K562 (cell line): ENCODE data around the gene NBEA. TPM values are rescaled to one million over a fixed set of nuclear protein-coding genes. Genes with fewer than 3 reads are reported as not detected.

Source experiments
- ATAC-seq: fragments of 200-7000 bp; cut with Tn5 transposase; 3 replicates; pipeline ENCODE4 v1.9.1; 2020; ENCODE audit warnings: moderate library complexity
- BruUV-seq: library from RNA; stranded (reverse); fragments of 400-500 nt; replicated peaks from 2 replicates; lab custom pipeline; 2021; lab: Mats Ljungman, UMichigan
- CTCF ChIA-PET: fragments of 300-600 bp; formaldehyde crosslinking; extraction: SDS; loops from one replicate; lab custom pipeline; 2021; ENCODE audit warnings: low intra/inter-chr PET ratio; lab: Yijun Ruan, JAX
- POLR2A ChIA-PET: fragments of 300-600, 350-650 bp; sonication (Branson Sonifier 250); formaldehyde crosslinking; extraction: SDS; loops from one replicate; lab custom pipeline; 2021; ENCODE audit warnings: antibody characterized with exemption, inconsistent platforms; lab: Yijun Ruan, JAX
- DNase-seq, 4 experiments: peaks; one replicate each; pipeline versions ENCODE4 v3.0.0 to v3.0.0-alpha.2; 2011 to 2018; ENCODE audit warnings: low spot score in 3 of 4, mixed read lengths in 3 of 4; ENCODE audit errors: extremely low read depth in 1 of 4
- FAIRE-seq: peaks from 2 replicates; lab custom pipeline; 2011; peaks lifted over from hg19 to GRCh38; lab: Jason Lieb, UNC
- H2AFZ ChIP-seq: 2 replicates; pipeline ENCODE4 v1.6.0; 2011; ENCODE audit warnings: low read depth, low read length, control low read depth, inconsistent platforms
- H3K27ac ChIP-seq: fragments of 200-600 bp; 3 replicates; pipeline ENCODE4 v1.8.0; 2011; ENCODE audit warnings: low read depth, mild to moderate bottlenecking, control low read depth, inconsistent platforms, low read length, moderate library complexity, mixed read lengths; ENCODE audit errors: extremely low read depth
- H3K27me3 ChIP-seq, 2 experiments: fragments of 300-600 bp in 1 of 2; 2 replicates in 1 of 2; 3 replicates in 1 of 2; pipeline versions ENCODE4 v1.6.0 to v1.8.0; 2011; ENCODE audit warnings: inconsistent platforms in 2 of 2, low read length in 2 of 2, mild to moderate bottlenecking in 1 of 2, mixed read lengths in 1 of 2, moderate library complexity in 1 of 2; ENCODE audit not compliant: control insufficient read depth in 2 of 2, insufficient read depth in 2 of 2
- H3K36me3 ChIP-seq: fragments of 300-600 bp; 3 replicates; pipeline ENCODE4 v1.8.0; 2011; ENCODE audit warnings: mild to moderate bottlenecking, low read length, inconsistent platforms; ENCODE audit not compliant: control insufficient read depth, insufficient read depth
- H3K4me1 ChIP-seq, 2 experiments: fragments of 200-600 bp in 1 of 2; replicated peaks in 1 of 2; 2 replicates in 1 of 2; 3 replicates in 1 of 2; pipeline versions ENCODE4 v1.5.1 to v1.8.0; 2011; ENCODE audit warnings: inconsistent platforms in 2 of 2, low read length in 2 of 2, mild to moderate bottlenecking in 1 of 2, mixed read lengths in 1 of 2, moderate library complexity in 1 of 2; ENCODE audit not compliant: control insufficient read depth in 2 of 2, insufficient read depth in 2 of 2
- H3K4me2 ChIP-seq: 2 replicates; pipeline ENCODE4 v1.6.1; 2011; ENCODE audit warnings: low read length, control low read depth, inconsistent platforms, mixed read lengths; ENCODE audit not compliant: insufficient read depth
- H3K4me3 ChIP-seq: fragments of 200-600 bp; sonication (generic), shearing (Covaris generic); 2 replicates; pipeline ENCODE4 v1.5.1; 2016; ENCODE audit warnings: control low read depth, inconsistent platforms
- H3K79me2 ChIP-seq: fragments of 200-600 bp; 3 replicates; pipeline ENCODE4 v1.8.0; 2011; ENCODE audit warnings: low read length, inconsistent platforms; ENCODE audit not compliant: control insufficient read depth, insufficient read depth
- H3K9ac ChIP-seq, 2 experiments: 2 replicates each; pipeline versions ENCODE4 v1.6.0 to v1.6.1; 2011; ENCODE audit warnings: low read depth in 2 of 2, low read length in 2 of 2, control low read depth in 1 of 2, inconsistent platforms in 1 of 2, mild to moderate bottlenecking in 1 of 2, mixed read lengths in 1 of 2; ENCODE audit not compliant: insufficient read depth in 1 of 2
- H3K9me1 ChIP-seq: one replicate; pipeline ENCODE4 v1.6.0; 2011; ENCODE audit warnings: inconsistent platforms, mild to moderate bottlenecking, low read length, moderate library complexity; ENCODE audit not compliant: control insufficient read depth, insufficient read depth
- H3K9me3 ChIP-seq: replicated peaks from 2 replicates; pipeline ENCODE4 v1.5.1; 2011; ENCODE audit warnings: low read depth, low read length, inconsistent platforms; ENCODE audit not compliant: control insufficient read depth, insufficient read depth
- H4K20me1 ChIP-seq: replicated peaks from 2 replicates; pipeline ENCODE4 v1.6.1; 2011; ENCODE audit warnings: low read length, inconsistent platforms, mixed read lengths; ENCODE audit not compliant: control insufficient read depth, insufficient read depth
- ARID2 ChIP-seq: fragments of 450-650 bp; IDR thresholded peaks from 2 replicates; pipeline ENCODE4 v1.6.1; 2017; ENCODE audit warnings: antibody characterized with exemption, mild to moderate bottlenecking
- CHD1 ChIP-seq: fragments of 200-600 bp; sonication (generic); IDR thresholded peaks from one replicate; pipeline ENCODE4 v1.6.1; 2012; ENCODE audit warnings: mild to moderate bottlenecking, moderate library complexity, low read length, inconsistent platforms
- CHD2 ChIP-seq: IDR thresholded peaks from 2 replicates; pipeline ENCODE4 v1.6.1; 2011; ENCODE audit warnings: low read depth, low read length
- FOS ChIP-seq: IDR thresholded peaks from 3 replicates; pipeline ENCODE4 v1.6.1; 2011; ENCODE audit not compliant: insufficient read length; ENCODE audit errors: extremely low read depth
- GATAD2B ChIP-seq: fragments of 450-650 bp; IDR thresholded peaks from 2 replicates; pipeline ENCODE4 v1.6.1; 2017; ENCODE audit warnings: mild to moderate bottlenecking, borderline replicate concordance
- HNRNPUL1 ChIP-seq: fragments of 200-400 bp; formaldehyde crosslinking; IDR thresholded peaks from 2 replicates; pipeline ENCODE4 v1.6.1; 2017; ENCODE audit warnings: low read length
- KAT7 ChIP-seq: sonication (generic); formaldehyde crosslinking; IDR thresholded peaks from 2 replicates; pipeline ENCODE4 v1.8.0; 2022; ENCODE audit warnings: missing genetic modification reagents, mild to moderate bottlenecking, borderline replicate concordance
- KDM1A ChIP-seq, 2 experiments: fragments of 450-650 bp; IDR thresholded peaks; 2 replicates each; pipeline ENCODE4 v1.6.1; 2016; ENCODE audit warnings: mild to moderate bottlenecking in 2 of 2
- KLF1 ChIP-seq: fragments of 450-650 bp; IDR thresholded peaks from 2 replicates; pipeline ENCODE4 v1.6.1; 2016; ENCODE audit warnings: missing genetic modification characterization, missing compliant biosample characterization
- RBM14 ChIP-seq: fragments of 200-400 bp; formaldehyde crosslinking; IDR thresholded peaks from 2 replicates; pipeline ENCODE4 v1.6.1; 2018; ENCODE audit warnings: low read depth, mild to moderate bottlenecking, low read length, moderate library complexity, borderline replicate concordance; ENCODE audit not compliant: insufficient read depth
- SMARCB1 ChIP-seq: IDR thresholded peaks from 2 replicates; pipeline ENCODE4 v1.6.1; 2011; ENCODE audit warnings: improper control_type of control experiment, low read depth; ENCODE audit not compliant: insufficient read length
- ZNF143 ChIP-seq: sonication (generic); formaldehyde crosslinking; IDR thresholded peaks from 2 replicates; pipeline ENCODE4 v1.9.0; 2022; ENCODE audit warnings: mild to moderate bottlenecking, missing genetic modification reagents
- ZNF175 ChIP-seq: fragments of 200-800 bp; sonication (Bioruptor generic); IDR thresholded peaks from 2 replicates; pipeline ENCODE4 v1.6.1; 2016; ENCODE audit warnings: low read depth, mild to moderate bottlenecking, missing genetic modification characterization, missing compliant biosample characterization
- ZNF57 ChIP-seq: fragments of 450-650 bp; formaldehyde crosslinking; IDR thresholded peaks from 2 replicates; pipeline ENCODE4 v1.4.0; 2020; ENCODE audit warnings: mild to moderate bottlenecking, moderate library complexity
- ZNF583 ChIP-seq: fragments of 250-450 bp; sonication (Bioruptor Pico); IDR thresholded peaks from 2 replicates; pipeline ENCODE4 v1.4.0; 2020
- ZNF75A ChIP-seq: fragments of 450-650 bp; formaldehyde crosslinking; IDR thresholded peaks from 2 replicates; pipeline ENCODE4 v1.4.0; 2020; ENCODE audit warnings: mild to moderate bottlenecking
- WGBS: fragments of 100-300 bp; shearing (Covaris generic); methylation state at CpG from one replicate; pipeline ENCODE4 v1.1.6; 2016; ENCODE audit warnings: low coverage, mixed read lengths; ENCODE audit not compliant: insufficient coverage; ENCODE audit errors: missing lambda C conversion rate; 5-methylcytosine and 5-hydroxymethylcytosine counted together
- in situ Hi-C: fragments of 300-500 bp; cut with MboI; formaldehyde crosslinking; loops from 4 replicates; pipeline ENCODE4 v1.15.0; 2018; ENCODE audit warnings: inconsistent platforms, mixed read lengths
- intact Hi-C: fragments of 100-400 bp; cut with micrococcal nuclease; formaldehyde crosslinking; loops from 2 replicates; pipeline ENCODE4 v1.14.2; 2022
- polyA plus RNA-seq, 8 experiments: library from polyadenylated mRNA; depleted of rRNA in 4 of 8; stranded (reverse) in 5 of 8; unstranded in 3 of 8; fragments of >200 nt; fragmentation: Nextera tagmentation in 2 of 8; fragmentation: Illumina TruSeq in 1 of 8; extraction: Ambion mirVana in 2 of 8; extraction: Trizol in 1 of 8; gene quantifications; 2 replicates each; pipeline versions ENCODE4 v1.2.1 to v1.2.3, GENCODE V29; 2011 to 2014; ENCODE audit warnings: inconsistent platforms in 1 of 8, missing spikeins in 1 of 8
- total RNA-seq, 7 experiments: library from RNA; depleted of rRNA in 6 of 7; stranded (reverse); fragments of >200 nt in 6 of 7; fragmentation: Illumina TruSeq in 2 of 7; extraction: Trizol in 2 of 7; gene quantifications; 2 replicates each; pipeline versions ENCODE4 v1.2.1 to v1.2.3, GENCODE V29; 2011 to 2021; ENCODE audit warnings: low replicate concordance in 1 of 7
- TF ChIP-seq, protein P1 (sequence below): fragments of 250-450 bp; sonication (Bioruptor Pico); IDR thresholded peaks from 2 replicates; pipeline ENCODE4 v1.4.0; 2020; ENCODE audit warnings: mild to moderate bottlenecking
- TF ChIP-seq, protein P2 (sequence below): fragments of 450-650 bp; formaldehyde crosslinking; conservative IDR thresholded peaks from 2 replicates; pipeline ENCODE4 v1.4.0; 2022; ENCODE audit warnings: mild to moderate bottlenecking, missing genetic modification characterization
- TF ChIP-seq, protein P3 (sequence below), 2 experiments: fragments of 450-650 bp in 1 of 2; sonication (generic) in 1 of 2; formaldehyde crosslinking in 1 of 2; IDR thresholded peaks in 1 of 2; conservative IDR thresholded peaks in 1 of 2; 2 replicates each; pipeline versions ENCODE4 v1.6.1 to v1.8.1; 2016 to 2023; ENCODE audit warnings: mild to moderate bottlenecking in 2 of 2, moderate library complexity in 2 of 2, inconsistent platforms in 1 of 2, missing genetic modification reagents in 1 of 2

Gene NBEA
- total and polyA plus RNA-seq, 9 of the 15 experiments (the other 6 are each of a cell fraction or from before 2014, with no cell fraction given), result 0.03 to 0.94 (median 0.05) TPM; not detected in 2

DNA sequence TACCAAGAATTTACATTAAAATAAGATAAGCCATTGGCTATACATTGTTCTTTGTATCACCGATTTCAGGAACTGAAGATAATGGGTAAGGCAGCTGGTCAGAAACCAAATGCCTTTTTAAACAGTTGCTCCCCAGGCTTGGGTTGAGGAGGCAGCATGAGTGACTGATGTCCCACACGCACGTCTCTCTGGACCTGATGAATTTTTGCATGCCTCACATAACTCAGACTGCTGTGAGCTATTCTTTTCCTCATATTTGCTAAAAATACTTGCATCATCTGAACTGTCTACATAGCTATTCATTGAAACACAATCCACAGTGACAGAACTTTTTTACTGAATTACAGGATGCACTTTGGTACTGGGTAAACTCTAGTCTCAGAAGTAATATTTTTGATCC lies 658.1 kb downstream of the NBEA start (continued):
- TF ChIP-seq CHD1 (no peak), GATAD2B (no peak), HNRNPUL1 (no peak)
- TF ChIP-seq, protein P1, sequence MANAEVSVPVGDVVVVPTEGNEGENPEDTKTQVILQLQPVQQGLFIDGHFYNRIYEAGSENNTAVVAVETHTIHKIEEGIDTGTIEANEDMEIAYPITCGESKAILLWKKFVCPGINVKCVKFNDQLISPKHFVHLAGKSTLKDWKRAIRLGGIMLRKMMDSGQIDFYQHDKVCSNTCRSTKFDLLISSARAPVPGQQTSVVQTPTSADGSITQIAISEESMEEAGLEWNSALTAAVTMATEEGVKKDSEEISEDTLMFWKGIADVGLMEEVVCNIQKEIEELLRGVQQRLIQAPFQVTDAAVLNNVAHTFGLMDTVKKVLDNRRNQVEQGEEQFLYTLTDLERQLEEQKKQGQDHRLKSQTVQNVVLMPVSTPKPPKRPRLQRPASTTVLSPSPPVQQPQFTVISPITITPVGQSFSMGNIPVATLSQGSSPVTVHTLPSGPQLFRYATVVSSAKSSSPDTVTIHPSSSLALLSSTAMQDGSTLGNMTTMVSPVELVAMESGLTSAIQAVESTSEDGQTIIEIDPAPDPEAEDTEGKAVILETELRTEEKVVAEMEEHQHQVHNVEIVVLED, result no peak

DNA sequence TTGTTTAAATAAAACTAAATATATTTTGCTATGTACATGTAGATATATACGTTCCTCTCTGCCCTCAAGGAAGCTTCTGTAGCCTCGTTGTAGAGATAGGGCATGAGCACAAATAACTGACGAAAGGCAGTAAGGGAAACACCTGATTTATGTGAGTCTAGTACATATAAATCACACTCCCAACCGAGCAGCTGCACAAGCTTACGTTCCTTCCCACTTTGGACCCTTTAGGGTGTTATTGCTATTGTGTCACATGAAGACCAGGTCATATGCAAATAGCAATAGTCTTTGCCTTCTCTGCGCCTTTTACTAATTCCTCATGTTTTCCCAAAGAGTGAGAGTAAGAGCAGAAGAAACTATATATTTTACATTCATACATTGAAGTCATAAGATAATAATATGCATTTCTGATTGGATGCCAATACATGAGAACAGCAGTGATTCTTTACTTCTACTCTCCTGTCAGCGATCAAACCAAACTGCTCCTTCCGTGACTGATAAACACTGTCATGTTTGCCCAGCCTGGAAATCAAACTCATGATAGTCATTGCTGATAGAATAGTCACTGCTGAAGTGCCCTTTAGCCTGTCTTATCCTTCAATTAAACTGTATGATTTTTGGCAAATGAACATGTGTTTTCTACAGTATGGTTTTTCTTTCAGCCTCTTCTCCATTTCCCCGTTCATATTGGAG lies 661.7 kb downstream of the NBEA start:
- no peak for FAIRE-seq
- no TSS peak for BruUV-seq
- ChIA-PET CTCF (no interaction called here), POLR2A (no interaction called here)
- no peaks in the 10 kb centered on the region for H3K4me1 ChIP-seq
- no peak overlapping the region for H3K4me3 ChIP-seq
- H4K20me1 ChIP-seq, result no peaks in the 10 kb centered on the region
- ATAC-seq, result no peak
- no peak for DNase-seq
- 2% methylated on average over 8 of the region's 9 CpGs for WGBS
- H3K9me1 ChIP-seq, result no peaks in the 10 kb centered on the region
- no peak overlapping the region for H3K9ac ChIP-seq
- H3K36me3 ChIP-seq, result no peaks in the 10 kb centered on the region
- no peak overlapping the region for H3K4me2 ChIP-seq
- no peaks in the 10 kb centered on the region for H3K27me3 ChIP-seq
- TF ChIP-seq FOS (no peak), ZNF175 (no peak), ZNF583 (CRISPR knock-in tag) (no peak), KDM1A (IDR thresholded peaks at IDR 0.05) (no peak), KLF1 (no peak), ZNF75A (no peak), RBM14 (no peak), ZNF57 (no peak), CHD2 (no peak), ZNF143 (CRISPR knock-in tag) (no peak), ARID2 (no peak), KAT7 (CRISPR knock-in tag) (no peak), SMARCB1 (no peak)
- TF ChIP-seq, protein P2, sequence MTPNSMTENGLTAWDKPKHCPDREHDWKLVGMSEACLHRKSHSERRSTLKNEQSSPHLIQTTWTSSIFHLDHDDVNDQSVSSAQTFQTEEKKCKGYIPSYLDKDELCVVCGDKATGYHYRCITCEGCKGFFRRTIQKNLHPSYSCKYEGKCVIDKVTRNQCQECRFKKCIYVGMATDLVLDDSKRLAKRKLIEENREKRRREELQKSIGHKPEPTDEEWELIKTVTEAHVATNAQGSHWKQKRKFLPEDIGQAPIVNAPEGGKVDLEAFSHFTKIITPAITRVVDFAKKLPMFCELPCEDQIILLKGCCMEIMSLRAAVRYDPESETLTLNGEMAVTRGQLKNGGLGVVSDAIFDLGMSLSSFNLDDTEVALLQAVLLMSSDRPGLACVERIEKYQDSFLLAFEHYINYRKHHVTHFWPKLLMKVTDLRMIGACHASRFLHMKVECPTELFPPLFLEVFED (CRISPR knock-in tag), result no peak
- TF ChIP-seq, protein P3, sequence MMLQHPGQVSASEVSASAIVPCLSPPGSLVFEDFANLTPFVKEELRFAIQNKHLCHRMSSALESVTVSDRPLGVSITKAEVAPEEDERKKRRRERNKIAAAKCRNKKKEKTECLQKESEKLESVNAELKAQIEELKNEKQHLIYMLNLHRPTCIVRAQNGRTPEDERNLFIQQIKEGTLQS (IDR thresholded peaks at IDR 0.05), result no peak
- TF ChIP-seq, protein P3 (CRISPR knock-in tag; conservative IDR thresholded peaks at IDR 0.05), result no peak
- H3K9me3 ChIP-seq, result no peaks in the 10 kb centered on the region
- no peak overlapping the region for H2AFZ ChIP-seq
- intact Hi-C loops, result no loop called here
- no peak overlapping the region for H3K27ac ChIP-seq
- in situ Hi-C loops, result no loop called here
- no peaks in the 10 kb centered on the region for H3K79me2 ChIP-seq
